Bone marrow (tissue), 2 donors: ENCODE data around the gene OSBPL3.
"Not testable (repeated sequence)": the region's sequence is repeated elsewhere in the genome, so short reads cannot be mapped to it uniquely, and the experiment has no call there.

ENCODE experiments used
- DNase-seq, 2 donors: peaks; one replicate each; lab custom pipeline; 2025; lab: John Stamatoyannopoulos, UW

The OSBPL3 gene

GRCh38 chr7:24920451-24921361, 59.3 kb downstream of the OSBPL3 start:
- DNase-seq, result no peak

GRCh38 chr7:24917510-24918239, 62.3 kb downstream of the OSBPL3 start:
- DNase-seq, result no peak

GRCh38 chr7:24916463-24917040, 63.4 kb downstream of the OSBPL3 start:
- no peak for DNase-seq

GRCh38 chr7:24914465-24914859, 65.5 kb downstream of the OSBPL3 start:
- DNase-seq, result no peak

GRCh38 chr7:24913801-24914464, 66.0 kb downstream of the OSBPL3 start:
- no peak for DNase-seq

GRCh38 chr7:24912874-24913514, 67.0 kb downstream of the OSBPL3 start:
- peak in 1 of 2 donors; percentile 25 for DNase-seq

GRCh38 chr7:24912424-24912823, 67.6 kb downstream of the OSBPL3 start:
- DNase-seq, result no peak

GRCh38 chr7:24911213-24911603, 68.8 kb downstream of the OSBPL3 start:
- peak in 1 of 2 donors; percentile 62 for DNase-seq

GRCh38 chr7:24910551-24911212, 69.3 kb downstream of the OSBPL3 start:
- DNase-seq, result no peak

- DNase-seq, result no peak
Measured at GRCh38 chr7:24908727-24909126, 71.3 kb downstream of the OSBPL3 start.

- no peak for DNase-seq
Measured at GRCh38 chr7:24908166-24908565, 71.8 kb downstream of the OSBPL3 start.

GRCh38 chr7:24907311-24907886, 72.6 kb downstream of the OSBPL3 start:
- peak in 1 of 2 donors; percentile 83 for DNase-seq

GRCh38 chr7:24905996-24906770, 73.8 kb downstream of the OSBPL3 start:
- no peak for DNase-seq

- not testable (repeated sequence) for DNase-seq
Measured at GRCh38 chr7:24903992-24904391, 76.0 kb downstream of the OSBPL3 start.

GRCh38 chr7:24903559-24903958, 76.4 kb downstream of the OSBPL3 start:
- DNase-seq, result no peak

- no peak for DNase-seq
Measured at GRCh38 chr7:24902931-24903330, 77.0 kb downstream of the OSBPL3 start.

- no peak for DNase-seq
Measured at GRCh38 chr7:24902276-24902675, 77.7 kb downstream of the OSBPL3 start.

- DNase-seq, result no peak
Measured at GRCh38 chr7:24899905-24900304, 80.1 kb downstream of the OSBPL3 start.

- no peak for DNase-seq
Measured at GRCh38 chr7:24899161-24899560, 80.8 kb downstream of the OSBPL3 start.

- no peak for DNase-seq
Measured at GRCh38 chr7:24898691-24899090, 81.3 kb downstream of the OSBPL3 start.
